Bronchial epithelial cell (primary cell): ENCODE measurements around the gene RELL2. TPM values are rescaled to one million over a fixed set of nuclear protein-coding genes. Genes with fewer than 3 reads are reported as not detected.

ENCODE experiments used
- DNase-seq: peaks from one replicate; pipeline ENCODE4 v3.0.0-alpha.2; 2010; ENCODE audit warnings: low read depth
- FAIRE-seq: peaks from 2 replicates; lab custom pipeline; 2011; peaks lifted over from hg19 to GRCh38; lab: Jason Lieb, UNC
- H3K27me3 ChIP-seq: 2 replicates; pipeline ENCODE4 v1.5.1; 2011; ENCODE audit warnings: low read length; ENCODE audit not compliant: control insufficient read depth, insufficient read depth
- H3K36me3 ChIP-seq: 2 replicates; pipeline ENCODE4 v1.5.1; 2011; ENCODE audit warnings: low read length; ENCODE audit not compliant: control insufficient read depth, insufficient read depth
- H3K4me3 ChIP-seq: 2 replicates; pipeline ENCODE4 v1.5.1; 2011; ENCODE audit warnings: mild to moderate bottlenecking, low read depth, low read length, control low read depth
- total RNA-seq: library from RNA; depleted of rRNA; stranded (reverse); fragments of >200 nt; gene quantifications from 2 replicates; pipeline ENCODE4 v1.2.1, GENCODE V29; 2014
- TF ChIP-seq, protein P1 (sequence below): IDR thresholded peaks from 2 replicates; pipeline ENCODE4 v1.5.1; 2011; ENCODE audit warnings: mild to moderate bottlenecking, moderate library complexity, low read length, control low read depth, inconsistent platforms; ENCODE audit not compliant: insufficient read depth, severe bottlenecking

RELL2 gene
- total RNA-seq, 1 donor from 2014 or later = 16.6 TPM

GRCh38 chr5:141650851-141651727 is 14.3 kb downstream of the RELL2 start, which contains the start of gene FCHSD1:
Gene FCHSD1, minus strand, starts transcription at chr5:141651418. Its CDS starts 50 bp downstream, at chr5:141651368.
- H3K27me3 ChIP-seq = no peaks in the 10 kb centered on the region
- DNase-seq (peak; percentile 55), FAIRE-seq (no peak)
- peaks cover 12% of the 10 kb centered on the region for H3K36me3 ChIP-seq
- H3K4me3 ChIP-seq = peak within 1 kb of the TSS; percentile 64
- TF ChIP-seq, protein P1, sequence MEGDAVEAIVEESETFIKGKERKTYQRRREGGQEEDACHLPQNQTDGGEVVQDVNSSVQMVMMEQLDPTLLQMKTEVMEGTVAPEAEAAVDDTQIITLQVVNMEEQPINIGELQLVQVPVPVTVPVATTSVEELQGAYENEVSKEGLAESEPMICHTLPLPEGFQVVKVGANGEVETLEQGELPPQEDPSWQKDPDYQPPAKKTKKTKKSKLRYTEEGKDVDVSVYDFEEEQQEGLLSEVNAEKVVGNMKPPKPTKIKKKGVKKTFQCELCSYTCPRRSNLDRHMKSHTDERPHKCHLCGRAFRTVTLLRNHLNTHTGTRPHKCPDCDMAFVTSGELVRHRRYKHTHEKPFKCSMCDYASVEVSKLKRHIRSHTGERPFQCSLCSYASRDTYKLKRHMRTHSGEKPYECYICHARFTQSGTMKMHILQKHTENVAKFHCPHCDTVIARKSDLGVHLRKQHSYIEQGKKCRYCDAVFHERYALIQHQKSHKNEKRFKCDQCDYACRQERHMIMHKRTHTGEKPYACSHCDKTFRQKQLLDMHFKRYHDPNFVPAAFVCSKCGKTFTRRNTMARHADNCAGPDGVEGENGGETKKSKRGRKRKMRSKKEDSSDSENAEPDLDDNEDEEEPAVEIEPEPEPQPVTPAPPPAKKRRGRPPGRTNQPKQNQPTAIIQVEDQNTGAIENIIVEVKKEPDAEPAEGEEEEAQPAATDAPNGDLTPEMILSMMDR = no peak

DNA sequence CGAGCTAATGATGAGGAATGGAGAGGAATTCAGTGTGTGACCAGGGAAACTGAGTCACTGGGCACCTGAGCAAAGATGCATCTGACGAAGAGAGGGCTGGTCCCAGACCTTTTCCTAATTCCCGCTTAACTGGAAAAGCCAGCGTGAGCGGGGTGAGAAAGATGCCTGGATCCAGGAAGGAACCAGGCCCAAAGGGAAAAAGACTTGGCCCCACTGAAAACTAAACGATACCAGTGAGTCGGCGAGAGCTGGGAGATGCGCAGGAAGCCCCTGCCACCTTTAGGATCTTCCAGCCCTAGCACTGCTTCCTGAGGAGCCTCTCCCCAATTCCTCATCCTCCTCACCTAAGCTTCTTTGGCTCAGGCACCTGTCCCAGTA is 14.9 kb downstream of the RELL2 start:
- FAIRE-seq (no peak), DNase-seq (peak; percentile 15)
- H3K36me3 ChIP-seq = peaks cover 16% of the 10 kb centered on the region
- H3K4me3 ChIP-seq = peak overlapping the region; percentile 64
- no peaks in the 10 kb centered on the region for H3K27me3 ChIP-seq
- TF ChIP-seq, protein P1 = no peak

DNA sequence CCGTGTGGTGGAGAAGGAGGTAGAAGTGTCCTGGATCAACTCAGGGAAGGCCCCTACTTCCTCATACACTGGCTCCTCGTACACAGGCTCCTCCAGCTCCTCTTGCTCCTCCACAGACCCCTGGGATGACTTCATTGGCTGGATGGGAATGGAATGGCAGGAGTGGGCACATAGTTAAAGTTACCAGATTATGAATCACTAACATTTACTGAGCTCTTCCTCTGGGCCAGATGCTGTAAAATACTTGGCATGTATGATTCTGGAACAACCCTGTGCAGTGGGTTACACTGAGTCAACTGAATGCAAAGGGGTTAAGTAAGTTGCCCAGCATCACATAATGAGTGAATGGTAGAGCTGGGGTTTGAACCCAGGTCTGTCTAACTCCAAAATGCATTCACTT is 17.5 kb downstream of the RELL2 start:
- TF ChIP-seq, protein P1 = no peak
- Histone ChIP-seq H3K36me3 (peaks cover 14% of the 10 kb centered on the region), H3K27me3 (no peaks in the 10 kb centered on the region), H3K4me3 (no peak overlapping the region)
- FAIRE-seq = no peak
- peak; percentile 21 for DNase-seq

- FAIRE-seq (no peak), DNase-seq (no peak)
- H3K36me3 ChIP-seq = peaks cover 16% of the 10 kb centered on the region
- H3K4me3 ChIP-seq = no peak overlapping the region
- no peaks in the 10 kb centered on the region for H3K27me3 ChIP-seq
- TF ChIP-seq, protein P1 = no peak
These were observed 18.2 kb downstream of the RELL2 start for GRCh38 chr5:141655020-141655419.

GRCh38 chr5:141656396-141656795 is 19.6 kb downstream of the RELL2 start:
- FAIRE-seq (no peak), DNase-seq (no peak)
- Histone ChIP-seq H3K36me3 (peaks cover 16% of the 10 kb centered on the region), H3K27me3 (no peaks in the 10 kb centered on the region), H3K4me3 (no peak overlapping the region)
- TF ChIP-seq, protein P1 = no peak
